Esophagus muscularis mucosa (tissue), 4 donors: Measurements from ENCODE around the gene PDE1A. TPM values are rescaled to one million over a fixed set of nuclear protein-coding genes. Genes with fewer than 3 reads are reported as not detected.

Source experiments
- DNase-seq: peaks from one replicate; pipeline ENCODE4 v3.0.0-alpha.2; 2017; ENCODE audit errors: extremely low spot score
- H3K27ac ChIP-seq, 4 donors: fragments of 200-600 bp; sonication (generic); replicated peaks in 1 of 4; 1 replicate in 3 of 4; 2 replicates in 1 of 4; pipeline ENCODE4 v1.5.1; 2016 to 2019; ENCODE audit warnings: mild to moderate bottlenecking in 1 of 4
- H3K27me3 ChIP-seq, 4 donors: fragments of 200-600 bp; sonication (generic); one replicate each; pipeline versions ENCODE4 v1.5.1 to v1.6.0; 2016 to 2019
- H3K36me3 ChIP-seq, 4 donors: fragments of 200-600 bp; sonication (generic); one replicate each; pipeline ENCODE4 v1.5.1; 2016 to 2019
- H3K4me1 ChIP-seq, 4 donors: fragments of 200-600 bp; sonication (generic); one replicate each; pipeline ENCODE4 v1.5.1; 2016 to 2019
- H3K4me3 ChIP-seq, 4 donors: fragments of 200-600 bp; sonication (generic); 1 replicate in 2 of 4; 2 replicates in 2 of 4; pipeline ENCODE4 v1.5.1; 2016 to 2019; ENCODE audit warnings: mild to moderate bottlenecking in 4 of 4, moderate library complexity in 1 of 4
- H3K9me3 ChIP-seq, 4 donors: fragments of 200-600 bp; sonication (generic); 1 replicate in 3 of 4; 2 replicates in 1 of 4; pipeline ENCODE4 v1.5.1; 2016 to 2019
- CTCF ChIP-seq, 3 experiments: fragments of 200-600 bp in 2 of 3; fragments of 450-650 bp in 1 of 3; sonication (generic) in 2 of 3; IDR thresholded peaks; one replicate each; pipeline ENCODE4 v1.5.1; 2017 to 2019; ENCODE audit warnings: antibody characterized with exemption in 3 of 3, mild to moderate bottlenecking in 2 of 3, moderate library complexity in 1 of 3
- EP300 ChIP-seq: sonication (generic); formaldehyde crosslinking; IDR thresholded peaks from one replicate; pipeline ENCODE4 v1.6.1; 2017; ENCODE audit warnings: antibody characterized with exemption
- POLR2A ChIP-seq: fragments of 450-650 bp; IDR thresholded peaks from one replicate; pipeline ENCODE4 v1.6.1; 2017; ENCODE audit warnings: antibody characterized with exemption, moderate library complexity, mild to moderate bottlenecking, low read depth
- POLR2AphosphoS5 ChIP-seq, 2 donors: sonication (generic); formaldehyde crosslinking; IDR thresholded peaks; one replicate each; pipeline ENCODE4 v1.6.1; 2017; ENCODE audit warnings: antibody characterized with exemption in 2 of 2
- WGBS: methylation state at CpG from one replicate; pipeline ENCODE4 v1.1.5; 2018; 5-methylcytosine and 5-hydroxymethylcytosine counted together
- intact Hi-C: fragments of 100-400 bp; cut with DNase I; formaldehyde crosslinking; loops from one replicate; pipeline ENCODE4 v1.15.1; 2023
- total RNA-seq, 4 donors: library from RNA; depleted of rRNA; stranded (reverse); fragments of >200 nt; gene quantifications; one replicate each; pipeline versions ENCODE4 v1.1.0 to v1.2.1, GENCODE V29; 2016

PDE1A gene
- total RNA-seq, 4 donors from 2014 or later: 10.2 to 13.6 (median 10.9) TPM

DNA sequence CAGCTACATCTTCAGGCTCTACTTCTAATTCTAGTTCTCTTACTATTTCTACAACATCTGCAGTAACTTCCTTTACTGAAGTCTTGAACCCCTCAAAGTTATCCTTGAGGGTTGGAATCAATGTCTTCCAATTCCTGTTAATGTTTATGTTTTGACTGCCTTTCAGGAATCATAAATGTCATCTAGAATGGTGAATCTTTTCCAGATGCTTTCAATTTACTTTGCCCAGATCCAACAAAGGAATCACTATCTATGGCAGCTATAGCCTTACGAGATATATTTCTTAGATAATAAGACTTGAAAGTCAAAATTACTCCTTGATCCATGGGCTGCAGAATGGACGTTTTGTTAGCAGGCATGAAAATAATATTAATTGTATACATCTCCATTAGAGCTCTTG, 123.9 kb downstream of the PDE1A start:
- Histone ChIP-seq H3K36me3 (no peaks in the 10 kb centered on the region), H3K9me3 (no peaks in the 10 kb centered on the region), H3K27me3 (no peaks in the 10 kb centered on the region), H3K27ac (no peak overlapping the region), H3K4me3 (no peak overlapping the region), H3K4me1 (no peaks in the 10 kb centered on the region)
- DNase-seq: no peak
- TF ChIP-seq POLR2AphosphoS5 (IDR thresholded peaks at IDR 0.05): no peak
- no peak for TF ChIP-seq POLR2A
- TF ChIP-seq EP300: no peak
- 67% methylated on average over 2 of the region's 2 CpGs for WGBS
- intact Hi-C loops: no loop called here

- TF ChIP-seq POLR2AphosphoS5 (IDR thresholded peaks at IDR 0.05) (no peak), CTCF (IDR thresholded peaks at IDR 0.05) (no peak), POLR2A (no peak), EP300 (no peak)
- H3K27ac ChIP-seq: no peak overlapping the region
- 87% methylated on average over 3 of the region's 3 CpGs for WGBS
- intact Hi-C loops: no loop called here
- no peaks in the 10 kb centered on the region for H3K36me3 ChIP-seq
- no peak overlapping the region for H3K4me3 ChIP-seq
- no peaks in the 10 kb centered on the region for H3K9me3 ChIP-seq
- DNase-seq: no peak
- H3K27me3 ChIP-seq: no peaks in the 10 kb centered on the region
- H3K4me1 ChIP-seq: no peaks in the 10 kb centered on the region
These were observed 124.7 kb downstream of the PDE1A start for GRCh38 chr2:182302174-182302573.

DNA sequence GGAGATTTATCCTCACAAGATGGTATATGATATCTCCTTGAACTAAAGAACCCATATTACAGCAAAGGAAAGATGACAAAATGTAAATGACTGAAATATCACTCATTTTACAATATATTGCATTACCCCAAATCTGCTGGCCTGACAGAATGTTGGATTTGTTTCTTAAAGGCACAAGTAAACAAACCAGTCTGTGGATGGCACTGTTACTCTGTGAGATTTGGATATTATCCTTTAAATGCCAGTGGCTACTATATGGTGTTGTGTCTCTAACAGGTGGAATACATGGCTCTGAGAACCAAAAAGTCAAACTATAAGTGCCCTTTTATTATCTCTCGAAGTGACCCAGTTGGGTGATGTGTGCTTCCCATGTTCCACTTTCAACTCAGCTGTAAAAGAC, 125.7 kb downstream of the PDE1A start:
- H3K4me1 ChIP-seq: no peaks in the 10 kb centered on the region
- H3K27me3 ChIP-seq: no peaks in the 10 kb centered on the region
- WGBS: 100% methylated on average over 1 of the region's 1 CpG

GRCh38 chr2:182300608-182301007, 126.2 kb downstream of the PDE1A start:
- no peaks in the 10 kb centered on the region for H3K9me3 ChIP-seq
- 81% methylated on average over 4 of the region's 4 CpGs for WGBS
- intact Hi-C loops: no loop called here
- no peak for DNase-seq
- H3K27ac ChIP-seq: no peak overlapping the region
- H3K4me1 ChIP-seq: no peaks in the 10 kb centered on the region
- no peak overlapping the region for H3K4me3 ChIP-seq
- no peak for TF ChIP-seq CTCF (IDR thresholded peaks at IDR 0.05)
- TF ChIP-seq POLR2AphosphoS5 (IDR thresholded peaks at IDR 0.05): no peak
- TF ChIP-seq POLR2A: no peak
- no peak for TF ChIP-seq EP300
- no peaks in the 10 kb centered on the region for H3K27me3 ChIP-seq
- no peaks in the 10 kb centered on the region for H3K36me3 ChIP-seq

More for the DNA sequence above, 125.7 kb downstream of the PDE1A start:
- Histone ChIP-seq H3K4me3 (no peak overlapping the region), H3K9me3 (no peaks in the 10 kb centered on the region), H3K36me3 (no peaks in the 10 kb centered on the region), H3K27ac (no peak overlapping the region)
- intact Hi-C loops: no loop called here
- TF ChIP-seq CTCF (IDR thresholded peaks at IDR 0.05): no peak
- no peak for TF ChIP-seq EP300
- no peak for TF ChIP-seq POLR2A
- TF ChIP-seq POLR2AphosphoS5 (IDR thresholded peaks at IDR 0.05): no peak
- no peak for DNase-seq

GRCh38 chr2:182299632-182300031, 127.2 kb downstream of the PDE1A start:
- intact Hi-C loops: no loop called here
- no peaks in the 10 kb centered on the region for H3K36me3 ChIP-seq
- H3K4me1 ChIP-seq: no peaks in the 10 kb centered on the region
- TF ChIP-seq CTCF (IDR thresholded peaks at IDR 0.05) (no peak), POLR2A (no peak), POLR2AphosphoS5 (IDR thresholded peaks at IDR 0.05) (no peak), EP300 (no peak)
- H3K9me3 ChIP-seq: no peaks in the 10 kb centered on the region
- no peak overlapping the region for H3K27ac ChIP-seq
- no peak for DNase-seq
- WGBS: 97% methylated on average over 3 of the region's 3 CpGs
- H3K27me3 ChIP-seq: no peaks in the 10 kb centered on the region
- H3K4me3 ChIP-seq: no peak overlapping the region
